ENCODE data around the gene RAB1A.

GRCh38 chr2:65075605-65076344 is 54.1 kb downstream of the RAB1A start:
- TF ChIP-seq EZH2 (IDR thresholded peaks at IDR 0.05; ENCODE audit: borderline replicate concordance, low read length), result no peak
- no peak for TF ChIP-seq CTCF (conservative IDR thresholded peaks at IDR 0.05 in 1 of 2, IDR thresholded peaks at IDR 0.05 in 1 of 2; ENCODE audit: extremely low read depth in 1 of 2, insufficient read depth in 1 of 2, low read depth in 1 of 2, low read length in 2 of 2)

All from mammary epithelial cell (primary cell).